ENCODE results near the gene C2orf81. TPM values are rescaled to one million over a fixed set of nuclear protein-coding genes. Genes with fewer than 3 reads are reported as not detected.
"Not testable (repeated sequence)": the region's sequence is repeated elsewhere in the genome, so short reads cannot be mapped to it uniquely, and the experiment has no call there.

The C2orf81 gene
- total RNA-seq, 2 donors from 2014 or later: 1.7 to 1.9 TPM

- H3K4me1 ChIP-seq (ENCODE audit: control insufficient read depth in 1 of 2, low read depth in 2 of 2): peaks cover 0 to 13% of the 10 kb centered on the region in 2 donors
- no peaks in the 10 kb centered on the region for H3K27me3 ChIP-seq (replicated peaks; ENCODE audit: insufficient read depth)
- H3K36me3 ChIP-seq: peaks cover 12% of the 10 kb centered on the region
- no peak for TF ChIP-seq CTCF (IDR thresholded peaks at IDR 0.05)
- H3K9me3 ChIP-seq: no peaks in the 10 kb centered on the region
- no peak overlapping the region for H3K4me3 ChIP-seq
- no peak overlapping the region for H3K27ac ChIP-seq
- DNase-seq (ENCODE audit: low spot score) (no peak), ATAC-seq (ENCODE audit: insufficient number of reproducible peaks, low FRiP score, low read depth) (no peak)
These were observed 2.9 kb upstream of the C2orf81 start for GRCh38 chr2:74424139-74424992.

DNA sequence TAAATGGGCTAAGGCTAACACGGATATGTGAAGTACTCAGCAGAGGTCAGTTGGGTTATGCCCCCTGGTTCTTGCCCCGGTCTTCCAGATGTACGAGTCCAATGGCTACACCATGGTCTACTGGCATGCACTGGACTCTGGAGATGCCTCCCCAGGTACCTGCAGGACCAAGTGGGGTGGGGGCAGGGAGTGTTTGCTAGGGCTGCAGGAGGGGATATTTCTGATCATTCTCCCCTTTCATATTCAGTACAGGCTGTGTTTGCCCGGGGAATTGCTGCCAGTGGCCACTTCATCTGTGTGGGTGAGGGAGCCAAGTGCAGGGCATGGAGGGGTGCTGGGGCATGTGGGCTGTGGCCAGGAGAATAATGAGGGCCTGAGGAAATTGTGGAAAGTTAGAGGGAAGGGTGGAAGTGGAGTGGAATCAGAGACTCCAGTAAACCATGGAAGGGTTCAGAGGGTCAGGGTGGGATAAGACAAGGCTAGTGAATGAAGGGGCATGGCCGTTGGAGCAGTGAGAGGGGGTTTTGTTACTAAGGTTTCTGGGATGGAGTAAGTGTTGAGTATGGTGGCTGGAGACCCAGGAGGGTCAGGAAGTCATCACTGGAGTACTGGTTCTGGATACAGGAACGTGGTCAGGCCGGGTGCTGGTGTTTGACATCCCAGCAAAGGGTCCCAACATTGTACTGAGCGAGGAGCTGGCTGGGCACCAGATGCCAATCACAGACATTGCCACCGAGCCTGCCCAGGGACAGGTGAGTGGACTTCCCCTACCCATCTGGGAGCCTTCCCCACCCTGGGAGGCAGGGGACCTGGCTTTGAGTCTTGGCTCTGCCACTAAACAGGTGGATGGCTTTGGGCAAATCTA, 2.0 kb upstream of the C2orf81 start:
- Histone ChIP-seq H3K4me3 (no peak overlapping the region), H3K27me3 (replicated peaks; ENCODE audit: insufficient read depth) (no peaks in the 10 kb centered on the region), H3K9me3 (no peaks in the 10 kb centered on the region), H3K4me1 (ENCODE audit: control insufficient read depth in 1 of 2, low read depth in 2 of 2) (peaks cover 0 to 17% of the 10 kb centered on the region in 2 donors), H3K36me3 (peaks cover 6% of the 10 kb centered on the region), H3K27ac (no peak overlapping the region)
- DNase-seq (ENCODE audit: low spot score): no peak
- no peak for TF ChIP-seq CTCF (IDR thresholded peaks at IDR 0.05)
- no peak for ATAC-seq (ENCODE audit: insufficient number of reproducible peaks, low FRiP score, low read depth)

DNA sequence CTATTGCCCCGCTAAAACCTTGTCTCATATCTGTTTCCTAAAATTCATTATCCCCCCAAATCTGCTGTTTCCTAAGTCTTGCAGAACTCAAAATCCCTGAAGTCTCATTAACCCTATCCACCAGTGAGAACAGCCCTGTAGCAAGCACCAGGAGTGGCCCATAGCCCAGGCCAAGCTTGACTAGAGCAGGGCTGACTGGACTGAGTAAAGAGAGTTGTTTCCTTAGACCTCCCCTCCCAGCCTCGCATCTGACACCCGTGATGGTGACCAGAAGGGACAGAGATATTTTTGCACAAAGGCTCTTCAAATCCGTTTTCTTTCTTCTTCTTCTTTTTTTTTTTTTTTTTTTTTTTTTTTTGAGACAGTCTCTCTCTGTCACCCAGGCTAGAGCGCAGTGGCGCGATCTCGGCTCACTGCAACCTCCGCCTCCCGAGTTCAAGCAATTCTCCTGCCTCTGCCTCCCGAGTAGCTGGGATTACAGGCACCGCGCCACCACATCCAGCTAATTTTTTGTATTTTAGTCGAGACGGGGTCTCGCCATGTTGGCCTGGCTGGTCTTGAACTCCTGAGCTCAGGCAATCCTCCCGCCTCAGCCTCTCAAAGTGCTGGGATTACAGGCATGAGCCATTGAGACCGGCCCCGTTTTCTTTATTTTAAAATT, 846 bp downstream of the C2orf81 start:
- not testable (repeated sequence) for H3K27me3 ChIP-seq (replicated peaks; ENCODE audit: insufficient read depth); H3K27ac ChIP-seq; DNase-seq (ENCODE audit: low spot score); H3K9me3 ChIP-seq; H3K36me3 ChIP-seq; ATAC-seq (ENCODE audit: insufficient number of reproducible peaks, low FRiP score, low read depth)
- Histone ChIP-seq H3K4me1 (ENCODE audit: control insufficient read depth in 1 of 2, low read depth in 2 of 2) (peaks cover 0 to 26% of the 10 kb centered on the region in 2 donors), H3K4me3 (peak overlapping the region; percentile 74)

DNA sequence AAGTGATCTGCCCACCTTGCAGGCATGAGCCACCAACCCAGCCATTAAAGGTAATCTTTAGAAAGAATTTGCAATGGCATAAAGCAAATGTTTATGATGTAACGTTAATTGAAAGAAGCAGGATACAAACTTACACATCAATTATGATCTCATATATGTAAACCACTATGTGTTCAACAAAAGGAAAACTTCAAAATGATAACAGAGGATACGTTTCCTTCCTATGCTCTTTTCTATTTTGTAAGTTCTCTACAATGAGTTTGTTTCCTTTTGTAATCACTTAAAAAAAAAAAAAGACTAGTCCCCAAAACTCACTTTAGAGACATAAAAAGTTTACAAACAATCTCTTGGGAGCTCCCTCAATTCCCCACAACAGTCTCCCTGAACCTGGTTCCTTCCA, 1.4 kb downstream of the C2orf81 start:
- DNase-seq (ENCODE audit: low spot score) (no peak), ATAC-seq (ENCODE audit: insufficient number of reproducible peaks, low FRiP score, low read depth) (no peak)
- TF ChIP-seq CTCF (IDR thresholded peaks at IDR 0.05): no peak
- Histone ChIP-seq H3K36me3 (no peaks in the 10 kb centered on the region), H3K4me1 (ENCODE audit: control insufficient read depth in 1 of 2, low read depth in 2 of 2) (peaks cover 0 to 32% of the 10 kb centered on the region in 2 donors), H3K27me3 (replicated peaks; ENCODE audit: insufficient read depth) (no peaks in the 10 kb centered on the region), H3K27ac (no peak overlapping the region), H3K4me3 (no peak overlapping the region), H3K9me3 (no peaks in the 10 kb centered on the region)

GRCh38 chr2:74419345-74419744, 2.1 kb downstream of the C2orf81 start:
- H3K36me3 ChIP-seq: no peaks in the 10 kb centered on the region
- ATAC-seq (ENCODE audit: insufficient number of reproducible peaks, low FRiP score, low read depth) (no peak), DNase-seq (ENCODE audit: low spot score) (no peak)
- H3K4me1 ChIP-seq (ENCODE audit: control insufficient read depth in 1 of 2, low read depth in 2 of 2): peaks cover 3 to 36% of the 10 kb centered on the region in 2 donors
- no peak overlapping the region for H3K4me3 ChIP-seq
- no peak for TF ChIP-seq CTCF (IDR thresholded peaks at IDR 0.05)
- H3K27ac ChIP-seq: no peak overlapping the region
- no peaks in the 10 kb centered on the region for H3K9me3 ChIP-seq
- H3K27me3 ChIP-seq (replicated peaks; ENCODE audit: insufficient read depth): no peaks in the 10 kb centered on the region

Data from thoracic aorta (tissue), 2 donors.